IPS-18a (cell line): ENCODE measurements around the gene PYGM.

ENCODE experiments used
- H3K27ac ChIP-seq: one replicate; pipeline ENCODE4 v1.5.1; 2013; ENCODE audit warnings: low read length
- H3K27me3 ChIP-seq: one replicate; pipeline ENCODE4 v1.6.1; 2013; ENCODE audit warnings: mild to moderate bottlenecking, low read length; ENCODE audit not compliant: control insufficient read depth, insufficient read depth
- H3K36me3 ChIP-seq: one replicate; pipeline ENCODE4 v1.6.1; 2013; ENCODE audit warnings: low read depth, low read length; ENCODE audit not compliant: control insufficient read depth
- H3K4me1 ChIP-seq: one replicate; pipeline ENCODE4 v1.6.1; 2013; ENCODE audit warnings: low read depth, low read length; ENCODE audit not compliant: control insufficient read depth
- H3K4me3 ChIP-seq: one replicate; pipeline ENCODE4 v1.5.1; 2013; ENCODE audit warnings: low read length
- H3K9ac ChIP-seq: one replicate; pipeline ENCODE4 v1.6.1; 2013; ENCODE audit warnings: mild to moderate bottlenecking, low read length, moderate library complexity
- H3K9me3 ChIP-seq: one replicate; pipeline ENCODE4 v1.6.1; 2013; ENCODE audit warnings: low read depth, low read length; ENCODE audit not compliant: control insufficient read depth

PYGM gene

DNA sequence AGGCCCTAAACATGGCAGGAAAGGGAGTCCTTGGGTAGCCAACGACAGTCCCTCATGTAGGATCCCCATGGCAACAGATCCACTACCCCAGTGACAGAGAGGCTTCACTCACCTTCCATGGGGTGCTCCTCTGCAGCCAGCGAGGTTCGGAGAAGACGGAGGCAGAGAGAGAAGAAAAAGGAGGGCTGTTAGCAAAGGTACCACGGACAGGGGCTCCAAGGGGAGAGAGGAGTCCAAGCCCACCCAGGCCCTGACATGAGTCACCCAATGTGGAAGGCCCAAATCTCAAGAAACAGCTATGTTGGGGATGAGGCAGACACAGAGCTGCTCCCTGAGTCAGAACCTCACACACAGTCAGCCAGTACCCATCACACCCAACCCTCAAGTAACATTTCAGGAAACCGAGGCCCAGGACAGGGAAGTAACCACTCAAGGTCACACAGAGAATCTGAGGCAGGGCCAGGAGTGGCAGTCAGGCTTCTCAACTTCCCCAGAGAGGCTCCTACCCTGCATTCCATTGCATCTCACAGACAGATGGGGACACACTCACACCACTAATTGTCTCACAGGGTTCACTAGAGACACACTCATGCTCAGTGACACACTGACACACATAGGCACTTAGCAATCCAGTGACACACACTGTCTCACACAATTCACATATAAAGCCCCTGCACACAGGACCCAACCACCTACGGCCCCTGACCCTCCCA is 62.0 kb downstream of the PYGM start:
- H3K27me3 ChIP-seq = no peaks in the 10 kb centered on the region
- H3K36me3 ChIP-seq = no peaks in the 10 kb centered on the region
- no peak overlapping the region for H3K4me3 ChIP-seq
- H3K9me3 ChIP-seq = no peaks in the 10 kb centered on the region
- H3K9ac ChIP-seq = no peak overlapping the region
- no peak overlapping the region for H3K27ac ChIP-seq
- H3K4me1 ChIP-seq = peaks cover 9% of the 10 kb centered on the region
